GM12878 (cell line): ENCODE data around the gene EFNA1. TPM values are rescaled to one million over a fixed set of nuclear protein-coding genes. Genes with fewer than 3 reads are reported as not detected.
A peak's percentile ranks its signal among the peaks of the same experiment; 100 is the strongest.

ENCODE experiments used
- ATAC-seq: fragments of 200-7000 bp; cut with Tn5 transposase; 3 replicates; pipeline ENCODE4 v1.9.1; 2020; ENCODE audit warnings: mild to moderate bottlenecking, moderate library complexity
- BruUV-seq: library from RNA; stranded (reverse); fragments of 400-500 nt; replicated peaks from 2 replicates; lab custom pipeline; 2021; lab: Mats Ljungman, UMichigan
- CTCF ChIA-PET: fragments of 300-600 bp; sonication (Branson Sonifier 250); formaldehyde crosslinking; extraction: SDS; loops from one replicate; lab custom pipeline; 2021; ENCODE audit warnings: inconsistent platforms; lab: Yijun Ruan, JAX
- POLR2A ChIA-PET: fragments of 350-600 bp; formaldehyde crosslinking; extraction: SDS; loops from one replicate; lab custom pipeline; 2021; ENCODE audit warnings: inconsistent platforms; lab: Charles Lee
- RAD21 ChIA-PET: fragments of 300-600 bp; sonication (Branson Sonifier 250); formaldehyde crosslinking; loops from one replicate; lab custom pipeline; 2023; ENCODE audit warnings: antibody characterized with exemption; ENCODE audit not compliant: unreplicated experiment; lab: Charles Lee
- SMC1A ChIA-PET: fragments of 300-600 bp; sonication (Branson Sonifier 250); formaldehyde crosslinking; loops from one replicate; lab custom pipeline; 2023; ENCODE audit not compliant: unreplicated experiment, uncharacterized antibody; lab: Charles Lee
- DNase-seq: peaks from one replicate; pipeline ENCODE4 v3.0.0-alpha.2; 2011; ENCODE audit warnings: low read depth, low spot score
- FAIRE-seq: peaks from 3 replicates; lab custom pipeline; 2011; peaks lifted over from hg19 to GRCh38; lab: Jason Lieb, UNC
- H2AFZ ChIP-seq: 2 replicates; pipeline ENCODE4 v1.6.0; 2011; ENCODE audit warnings: low read depth, low read length, control low read depth; ENCODE audit not compliant: control insufficient read depth
- H3K27ac ChIP-seq: 2 replicates; pipeline ENCODE4 v1.5.1; 2011; ENCODE audit warnings: control low read depth; ENCODE audit not compliant: control insufficient read depth, insufficient read depth
- H3K27me3 ChIP-seq, 2 experiments: replicated peaks in 1 of 2; 2 replicates each; pipeline versions ENCODE4 v1.6.0 to v1.6.1; 2011; ENCODE audit warnings: low read length in 1 of 2; ENCODE audit not compliant: control insufficient read depth in 2 of 2, insufficient read depth in 2 of 2
- H3K36me3 ChIP-seq, 2 experiments: 2 replicates each; pipeline ENCODE4 v1.5.1; 2011; ENCODE audit warnings: low read length in 1 of 2; ENCODE audit not compliant: control insufficient read depth in 2 of 2, insufficient read depth in 2 of 2
- H3K4me1 ChIP-seq: 2 replicates; pipeline ENCODE4 v1.6.1; 2011; ENCODE audit warnings: mild to moderate bottlenecking, low read length, moderate library complexity, mixed read lengths; ENCODE audit not compliant: control insufficient read depth, insufficient read depth
- H3K4me2 ChIP-seq: 2 replicates; pipeline ENCODE4 v1.6.0; 2011; ENCODE audit warnings: control low read depth; ENCODE audit not compliant: control insufficient read depth, insufficient read depth
- H3K4me3 ChIP-seq: fragments of 200-600 bp; sonication (generic); 2 replicates; pipeline ENCODE4 v1.5.1; 2016
- H3K79me2 ChIP-seq: 2 replicates; pipeline ENCODE4 v1.6.0; 2011; ENCODE audit warnings: low read length; ENCODE audit not compliant: control insufficient read depth, insufficient read depth
- H3K9ac ChIP-seq: 2 replicates; pipeline ENCODE4 v1.8.0; 2011; ENCODE audit warnings: low read length, control low read depth, mixed read lengths; ENCODE audit not compliant: control insufficient read depth, insufficient read depth
- H3K9me3 ChIP-seq: replicated peaks from 3 replicates; pipeline ENCODE4 v1.5.1; 2011; ENCODE audit warnings: mild to moderate bottlenecking, low read length; ENCODE audit not compliant: control insufficient read depth, insufficient read depth
- H4K20me1 ChIP-seq: 2 replicates; pipeline ENCODE4 v1.6.0; 2011; ENCODE audit not compliant: control insufficient read depth, insufficient read depth
- BHLHE40 ChIP-seq, 2 experiments: fragments of 450-650 bp in 1 of 2; IDR thresholded peaks; 2 replicates each; pipeline ENCODE4 v1.6.1; 2011 to 2017; ENCODE audit warnings: low read depth in 2 of 2, borderline replicate concordance in 1 of 2, improper control_type of control experiment in 1 of 2, low read length in 1 of 2, mild to moderate bottlenecking in 1 of 2
- EP300 ChIP-seq, 2 experiments: fragments of 150-350 bp in 1 of 2; IDR thresholded peaks; 2 replicates each; pipeline ENCODE4 v1.6.1; 2011 to 2012; ENCODE audit warnings: low read depth in 2 of 2, low read length in 2 of 2, borderline replicate concordance in 1 of 2, improper control_type of control experiment in 1 of 2, inconsistent platforms in 1 of 2; ENCODE audit not compliant: control insufficient read depth in 1 of 2
- LARP7 ChIP-seq: fragments of 450-650 bp; IDR thresholded peaks from 2 replicates; pipeline ENCODE4 v1.6.1; 2017; ENCODE audit warnings: mild to moderate bottlenecking
- WGBS: methylation state at CpG from one replicate; pipeline ENCODE4 v1.1.6; 2016; ENCODE audit warnings: low lambda C conversion rate; ENCODE audit not compliant: insufficient replicate concordance, insufficient coverage; ENCODE audit errors: missing lambda C conversion rate; 5-methylcytosine and 5-hydroxymethylcytosine counted together
- in situ Hi-C: fragments of 300-500 bp; cut with MboI; formaldehyde crosslinking; loops from 9 replicates; pipeline ENCODE4 v1.14.3; 2018; ENCODE audit warnings: mixed read lengths
- intact Hi-C: fragments of 100-400 bp; cut with micrococcal nuclease; formaldehyde crosslinking; loops from one replicate; pipeline ENCODE4 v1.14.2; 2022; ENCODE audit not compliant: unreplicated experiment
- polyA plus RNA-seq, 11 experiments: library from polyadenylated mRNA; depleted of rRNA in 4 of 11; unstranded in 6 of 11; stranded (reverse) in 5 of 11; fragments of >200 nt; fragmentation: Nextera tagmentation in 4 of 11; fragmentation: Illumina TruSeq in 1 of 11; extraction: Ambion mirVana in 4 of 11; extraction: Trizol in 1 of 11; gene quantifications; 1 replicate in 1 of 11; 2 replicates in 10 of 11; pipeline versions ENCODE4 v1.2.1 to v1.2.3, GENCODE V29; 2011 to 2016; ENCODE audit warnings: inconsistent platforms in 2 of 11, missing spikeins in 2 of 11, low read depth in 1 of 11
- total RNA-seq, 4 experiments: library from RNA; depleted of rRNA in 3 of 4; stranded (reverse); fragments of >200 nt in 3 of 4; fragmentation: Illumina TruSeq in 1 of 4; extraction: Trizol in 1 of 4; gene quantifications; 2 replicates each; pipeline versions ENCODE4 v1.2.1 to v1.2.3, GENCODE V29; 2013 to 2021

The EFNA1 gene
- total and polyA plus RNA-seq, 10 of the 15 experiments (the other 5 are each of a cell fraction or from before 2014, with no cell fraction given) = 0.13 to 7.5 (median 0.28) TPM; not detected in 5

GRCh38 chr1:155127967-155128754 is 485 bp downstream of the EFNA1 start:
- ATAC-seq (peak; percentile 8), FAIRE-seq (no peak), DNase-seq (no peak)
- Histone ChIP-seq H2AFZ (no peak overlapping the region), H4K20me1 (no peaks in the 10 kb centered on the region), H3K9ac (peak overlapping the region; percentile 38; the same call in 1 of the 2 replicates), H3K27me3 (peaks cover 14 to 24% of the 10 kb centered on the region in 2 experiments), H3K9me3 (no peaks in the 10 kb centered on the region), H3K4me3 (peak overlapping the region; percentile 34; the same call in 1 of the 2 replicates), H3K36me3 (no peaks in the 10 kb centered on the region), H3K4me2 (peak overlapping the region; percentile 75), H3K4me1 (peaks cover 14% of the 10 kb centered on the region), H3K27ac (no peak overlapping the region), H3K79me2 (no peaks in the 10 kb centered on the region)
- ChIA-PET POLR2A (interaction anchor here (0.7 kb wide), 1 partner anchor 79 kb away, joined by 4 read pairs; no protein-coding TSS in a partner anchor), SMC1A (no interaction called here), CTCF (interaction anchor here (0.6 to 1.2 kb wide), 7 partner anchors 9 to 123 kb away, joined by 3 to 4 read pairs (median 3); partner anchors contain the start of gene KRTCAP2), RAD21 (interaction anchor here (0.9 to 1.1 kb wide), 3 partner anchors 41 to 45 kb away, joined by 3 to 5 read pairs (median 4); partner anchors contain the start of gene KRTCAP2)
- BruUV-seq = no TSS peak
- TF ChIP-seq BHLHE40 (IDR thresholded peaks at IDR 0.05; ENCODE audit: borderline replicate concordance in 1 of 2, low read depth in 2 of 2, low read length in 1 of 2) (peak in 1 of 2 experiments; percentile 15; a peak in 1 of 4 replicates), EP300 (IDR thresholded peaks at IDR 0.05; ENCODE audit: borderline replicate concordance in 1 of 2, control insufficient read depth in 1 of 2, low read depth in 2 of 2, low read length in 2 of 2) (no peak), LARP7 (peak; percentile 17; the same call in 1 of the 2 replicates)
- WGBS = 10% methylated on average over 15 of the region's 17 CpGs
- in situ Hi-C loops = no loop called here
- intact Hi-C loops = no loop called here
